T-helper 9 cell (primary cell): ENCODE results near the gene TEX101.
"Not testable (repeated sequence)": the region's sequence is repeated elsewhere in the genome, so short reads cannot be mapped to it uniquely, and the experiment has no call there.

Source experiments
- DNase-seq: peaks from one replicate; pipeline ENCODE4 v3.0.0-alpha.2; 2020
- total RNA-seq, 2 donors: gene quantifications; one replicate each; lab custom pipeline; 2026; lab: John Stamatoyannopoulos, UW

Gene TEX101, protein sequence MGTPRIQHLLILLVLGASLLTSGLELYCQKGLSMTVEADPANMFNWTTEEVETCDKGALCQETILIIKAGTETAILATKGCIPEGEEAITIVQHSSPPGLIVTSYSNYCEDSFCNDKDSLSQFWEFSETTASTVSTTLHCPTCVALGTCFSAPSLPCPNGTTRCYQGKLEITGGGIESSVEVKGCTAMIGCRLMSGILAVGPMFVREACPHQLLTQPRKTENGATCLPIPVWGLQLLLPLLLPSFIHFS
- total RNA-seq = 0 reads per million in 2 donors

DNA sequence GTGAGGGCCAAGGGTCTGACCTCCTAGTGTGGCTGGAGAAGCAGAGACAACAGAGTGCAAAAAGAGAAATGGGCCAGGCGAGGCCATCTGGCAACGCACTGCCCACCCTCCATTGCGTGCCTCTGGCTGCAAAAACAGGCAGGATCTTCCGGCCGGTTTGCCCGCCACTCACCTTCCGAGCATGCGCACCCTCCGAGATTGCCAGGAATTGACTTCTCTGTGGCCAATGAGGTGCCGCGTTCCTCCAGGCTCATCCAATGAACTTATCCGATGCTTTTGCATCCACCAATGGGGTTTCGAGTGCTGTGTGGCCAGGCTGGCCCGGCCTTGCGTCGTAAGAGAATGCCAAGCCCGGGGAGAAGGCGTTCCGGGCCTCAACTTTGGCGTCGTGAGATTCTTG lies at the start of gene TEX101:
TEX101 (plus strand) TSS at position 337 of the 400 bp plus-strand sequence. CDS start 1,030 bp downstream, outside the sequence.
- no peak for DNase-seq

DNA sequence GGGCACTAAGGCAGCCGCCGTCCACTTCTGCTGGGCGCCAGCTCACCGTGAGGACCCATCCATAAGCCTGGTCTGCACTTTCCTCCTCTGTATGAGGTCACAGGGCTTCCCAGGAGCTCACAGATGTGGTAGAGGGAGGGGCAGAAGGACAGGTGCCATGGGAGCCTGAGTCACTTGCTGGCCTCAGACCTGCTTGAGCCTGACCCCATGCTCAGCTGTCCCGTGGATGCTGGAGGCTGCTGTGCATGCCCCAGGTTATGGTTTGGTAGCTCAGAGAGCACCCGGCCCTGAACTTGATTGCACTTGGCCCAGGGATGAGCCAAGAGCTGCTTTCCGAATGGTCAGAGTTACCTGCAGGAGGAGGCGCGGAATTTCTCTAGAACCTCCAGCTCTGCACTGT lies 49.0 kb upstream of the TEX101 start:
- not testable (repeated sequence) for DNase-seq

- DNase-seq = no peak
Measured at GRCh38 chr19:43367822-43368221, 46.9 kb upstream of the TEX101 start.

DNA sequence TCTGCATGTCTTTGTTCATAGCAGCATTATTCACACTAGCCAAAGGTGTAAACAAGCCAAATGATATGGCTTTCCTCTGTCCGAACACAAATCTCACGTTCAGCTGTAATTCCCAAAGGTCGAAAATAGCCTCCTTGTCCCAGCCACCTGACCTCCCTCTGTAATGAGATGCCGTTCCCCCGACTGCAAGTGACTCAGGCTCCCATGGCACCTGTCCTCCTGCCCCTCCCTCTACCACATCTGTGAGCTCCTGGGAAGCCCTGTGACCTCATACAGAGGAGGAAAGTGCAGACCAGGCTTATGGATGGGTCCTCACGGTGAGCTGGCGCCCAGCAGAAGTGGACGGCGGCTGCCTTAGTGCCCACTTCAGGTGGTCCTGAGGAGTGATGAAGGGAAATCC lies 45.8 kb upstream of the TEX101 start:
- not testable (repeated sequence) for DNase-seq

DNA sequence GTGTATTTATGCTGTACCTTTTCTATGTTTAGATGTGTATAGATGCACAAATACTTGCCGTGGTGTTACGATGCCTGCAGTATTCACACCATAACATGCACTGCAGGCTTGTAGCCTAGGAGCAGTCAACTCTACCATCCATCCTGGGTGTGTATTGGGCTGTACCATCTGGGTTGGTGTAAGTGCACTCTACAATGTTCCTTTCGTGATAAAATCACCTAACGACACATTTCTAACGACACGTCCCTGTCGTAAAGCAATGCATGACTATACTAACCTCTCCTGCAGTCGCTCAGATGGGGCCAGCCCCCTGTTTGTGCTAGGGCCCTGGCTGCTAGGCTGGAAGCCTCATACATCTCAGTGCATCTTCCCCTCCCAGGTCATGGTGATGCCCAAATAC lies 42.8 kb upstream of the TEX101 start:
- no peak for DNase-seq

DNA sequence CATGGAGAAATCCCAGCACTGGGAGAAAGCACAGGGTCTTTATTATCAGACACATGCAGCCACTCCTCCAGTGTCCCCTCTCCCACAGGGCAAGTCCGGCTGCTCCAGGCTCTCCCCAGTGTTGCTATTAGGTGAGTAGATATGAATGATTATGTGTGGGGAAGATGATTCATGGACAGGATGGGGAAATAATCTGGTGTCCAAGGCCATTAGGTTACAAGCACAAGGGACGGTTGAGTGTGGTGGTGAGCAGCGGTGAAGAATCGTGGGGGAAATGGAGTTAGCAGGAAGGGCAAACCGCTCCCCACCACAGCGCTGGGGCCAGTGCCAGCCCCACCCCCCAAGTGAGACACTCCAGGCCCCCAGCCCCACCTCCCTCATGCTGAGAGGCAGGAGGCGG lies 42.2 kb upstream of the TEX101 start:
- DNase-seq = no peak

- not testable (repeated sequence) for DNase-seq
Measured at GRCh38 chr19:43377624-43378023, 37.1 kb upstream of the TEX101 start.

- DNase-seq = no peak
Measured at GRCh38 chr19:43380008-43380407, 34.7 kb upstream of the TEX101 start.

- no peak for DNase-seq
Measured at GRCh38 chr19:43380771-43381386, 33.8 kb upstream of the TEX101 start.

GRCh38 chr19:43382586-43383216 lies 32.0 kb upstream of the TEX101 start:
- not testable (repeated sequence) for DNase-seq

DNA sequence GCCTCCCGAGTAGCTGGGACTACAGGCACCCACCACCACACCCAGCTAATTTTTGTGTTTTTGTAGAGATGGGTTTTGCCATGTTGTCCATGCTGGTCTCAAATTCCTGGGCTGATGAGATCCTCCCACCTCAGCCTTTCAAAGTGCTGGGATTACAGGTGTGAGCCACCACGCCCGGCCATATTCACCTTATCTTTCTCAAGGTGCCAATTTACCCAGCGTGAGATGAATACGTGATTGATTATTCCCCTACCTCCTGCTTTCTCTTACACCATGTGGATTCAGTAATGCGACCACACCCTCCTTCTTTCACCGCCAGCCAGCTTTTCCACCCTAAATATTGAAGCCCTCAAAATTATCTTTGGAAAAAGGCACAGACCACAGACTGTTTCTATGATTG lies 31.4 kb upstream of the TEX101 start:
- DNase-seq = not testable (repeated sequence)

GRCh38 chr19:43383759-43384158 lies 30.9 kb upstream of the TEX101 start:
- not testable (repeated sequence) for DNase-seq

GRCh38 chr19:43390903-43391551 lies 23.7 kb upstream of the TEX101 start:
- not testable (repeated sequence) for DNase-seq

- not testable (repeated sequence) for DNase-seq
Measured at GRCh38 chr19:43391552-43391935, 23.1 kb upstream of the TEX101 start.

DNA sequence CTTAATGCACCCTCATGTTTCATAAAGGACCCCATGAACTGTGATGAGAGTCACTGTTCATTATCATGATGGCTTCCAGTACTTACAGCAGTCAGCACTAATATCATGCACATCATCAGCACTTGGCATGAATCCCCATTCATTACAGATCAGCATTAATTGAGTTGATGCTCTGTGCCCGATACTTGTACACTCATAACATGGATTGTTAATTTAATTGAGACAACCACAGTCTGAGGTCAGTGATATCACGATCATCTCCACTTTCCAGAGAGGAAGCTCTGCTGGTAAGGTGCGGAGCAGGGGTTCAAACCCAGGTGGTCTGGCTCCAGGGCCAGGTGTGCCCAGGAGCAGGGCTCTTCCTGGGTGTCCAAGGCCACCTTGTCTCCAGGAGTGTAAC lies 21.2 kb upstream of the TEX101 start:
- DNase-seq = not testable (repeated sequence)

DNA sequence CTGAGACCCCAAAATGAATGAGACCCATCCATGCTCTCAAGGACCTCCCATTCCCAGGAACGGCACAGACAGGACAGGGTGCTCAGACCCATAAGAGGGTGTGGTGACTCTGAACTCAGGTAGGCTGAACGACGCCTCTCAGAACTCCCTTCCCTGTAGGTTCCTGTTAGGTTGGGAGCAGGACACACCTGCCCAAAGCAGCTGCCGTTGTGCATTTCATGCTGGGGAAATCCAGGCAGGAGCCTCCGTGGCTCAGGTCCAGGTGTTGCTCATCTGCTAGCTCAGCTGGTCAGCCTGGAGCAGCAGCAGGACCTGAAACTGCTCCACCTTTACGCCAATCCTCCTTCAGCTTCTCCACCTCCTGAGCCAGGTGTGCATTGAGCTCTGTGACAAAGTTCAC lies 19.1 kb upstream of the TEX101 start:
- no peak for DNase-seq

GRCh38 chr19:43406297-43406696 lies 8.4 kb upstream of the TEX101 start:
- no peak for DNase-seq

DNA sequence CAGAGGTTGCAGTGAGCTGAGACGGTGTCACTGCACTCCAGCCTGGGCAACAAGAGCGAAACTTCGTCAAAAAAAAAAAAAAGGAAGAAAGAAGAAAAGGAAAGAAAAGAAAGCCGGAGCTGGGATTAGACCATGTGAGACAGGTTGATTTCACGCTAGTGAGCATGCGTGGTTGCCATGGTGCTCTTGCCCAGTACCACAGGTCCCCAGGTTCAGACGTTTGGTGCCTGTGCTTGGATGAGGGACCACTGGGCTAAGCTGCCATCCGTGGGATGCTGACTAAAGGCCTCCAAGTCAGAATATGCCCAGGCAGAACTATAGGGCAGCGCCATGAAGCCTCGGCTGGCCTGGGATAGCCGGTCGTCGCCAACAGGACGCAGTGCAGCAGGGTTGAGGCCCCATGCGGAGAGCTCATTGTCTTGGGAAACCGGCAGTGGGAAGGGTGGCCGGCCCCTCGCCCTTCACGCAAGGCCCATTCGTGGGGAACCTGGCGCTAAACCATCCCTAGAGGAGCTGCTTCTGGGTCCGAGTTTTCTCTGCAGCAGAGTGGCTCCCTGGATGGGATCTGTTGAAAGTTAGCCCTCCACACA lies 7.2 kb upstream of the TEX101 start:
- no peak for DNase-seq

DNA sequence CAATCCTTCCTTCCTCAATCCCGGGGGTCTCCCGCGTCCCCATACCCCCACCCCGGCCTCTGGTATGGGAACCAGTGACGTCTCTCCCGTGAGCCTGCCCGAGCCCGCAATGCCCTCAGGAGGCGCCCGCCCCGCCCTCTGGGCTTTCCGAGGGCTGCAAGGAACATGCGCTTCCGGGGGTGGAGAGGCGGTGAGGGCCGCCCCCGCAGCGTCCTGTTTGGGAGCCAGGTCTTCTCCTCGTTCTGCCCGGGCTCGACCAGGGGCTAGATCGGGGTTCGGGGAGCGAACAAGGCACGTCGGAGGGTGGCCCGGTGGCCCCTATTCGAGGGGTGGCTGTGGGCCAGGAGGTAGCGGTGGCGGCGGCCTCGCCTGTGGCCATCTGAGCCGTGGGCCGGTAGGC lies 6.6 kb upstream of the TEX101 start:
- no peak for DNase-seq

DNA sequence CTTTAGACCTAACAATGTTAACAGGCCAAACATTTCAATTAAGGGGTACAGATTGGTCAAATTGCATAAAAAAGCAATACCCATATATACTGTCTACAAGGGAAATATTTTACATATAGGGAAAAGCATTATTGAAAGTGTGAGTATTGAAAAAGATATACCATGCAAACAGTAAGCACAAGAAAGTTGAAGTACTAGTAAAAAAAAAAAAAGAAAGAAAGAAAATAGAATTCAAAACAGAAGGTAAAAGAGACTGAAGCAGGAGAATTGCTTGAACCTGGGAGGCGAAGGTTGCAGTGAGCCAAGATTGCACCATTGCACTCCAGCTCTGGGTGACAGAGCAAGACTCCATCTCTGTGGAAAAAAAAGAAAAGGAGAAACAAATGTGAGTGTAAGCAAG lies 5.3 kb upstream of the TEX101 start:
- no peak for DNase-seq

- no peak for DNase-seq
Measured at GRCh38 chr19:43412441-43412840, 2.2 kb upstream of the TEX101 start.

DNA sequence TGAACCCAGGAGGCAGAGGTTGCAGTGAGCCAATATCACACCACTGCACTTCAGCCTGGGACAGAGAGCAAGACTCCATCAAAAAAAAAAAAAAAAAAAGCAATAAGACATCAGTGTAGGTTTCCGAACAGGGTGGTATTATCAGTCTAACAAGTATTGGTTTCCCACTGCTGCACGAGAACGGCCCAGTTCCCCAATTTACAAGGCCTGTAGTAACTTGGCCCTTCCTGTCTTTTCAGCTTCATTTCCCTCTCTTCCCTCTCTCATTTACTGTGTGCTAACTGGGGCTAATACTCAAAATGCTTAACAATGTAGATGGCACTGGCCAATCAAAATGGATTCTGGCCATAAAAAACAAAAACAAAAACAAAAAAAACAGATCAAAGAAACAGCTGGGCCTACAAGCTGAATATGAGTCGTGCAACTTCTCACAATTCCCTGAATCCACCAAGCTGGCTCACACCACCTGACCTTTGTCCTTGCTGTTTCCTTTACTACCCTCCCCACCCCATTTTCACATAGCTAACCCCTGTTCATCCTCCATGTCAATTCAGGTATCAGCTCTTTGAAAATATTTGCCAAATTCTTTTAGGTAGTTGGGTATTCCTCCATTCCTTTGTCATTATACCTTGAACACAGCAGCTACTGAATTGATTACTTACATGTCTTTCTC lies 2.4 kb downstream of the TEX101 start:
- DNase-seq = no peak

GRCh38 chr19:43420954-43421353 lies 6.3 kb downstream of the TEX101 start:
- DNase-seq = no peak
